ENCODE data around the gene MLLT3.

DNA sequence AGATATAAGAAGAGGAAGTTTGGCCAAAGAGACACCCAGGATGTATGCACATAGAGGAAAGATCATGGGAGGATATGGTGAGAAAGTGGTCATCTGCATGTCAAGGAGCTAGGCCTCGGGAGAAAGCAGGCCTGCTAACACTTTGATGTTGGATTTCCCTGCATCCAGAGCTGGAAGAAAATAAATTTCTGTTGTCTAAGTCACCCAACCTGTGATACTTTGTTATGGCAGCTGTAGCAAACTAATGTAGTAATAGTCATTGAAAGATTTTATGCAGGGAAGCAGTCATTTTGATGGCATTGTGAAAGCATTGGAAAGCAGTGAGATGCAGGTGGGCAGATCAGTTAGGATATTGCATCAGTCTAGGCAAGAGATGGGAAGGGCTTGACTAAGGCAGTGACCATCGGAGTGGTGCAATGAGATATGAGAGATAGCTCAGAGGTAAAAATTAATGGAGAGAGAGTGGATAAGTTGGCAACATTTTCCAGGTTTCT, 37.2 kb upstream of the MLLT3 start:
- TF ChIP-seq POLR2A (IDR thresholded peaks at IDR 0.05; ENCODE audit: low read depth, low read length): no peak
- TF ChIP-seq, protein P1, sequence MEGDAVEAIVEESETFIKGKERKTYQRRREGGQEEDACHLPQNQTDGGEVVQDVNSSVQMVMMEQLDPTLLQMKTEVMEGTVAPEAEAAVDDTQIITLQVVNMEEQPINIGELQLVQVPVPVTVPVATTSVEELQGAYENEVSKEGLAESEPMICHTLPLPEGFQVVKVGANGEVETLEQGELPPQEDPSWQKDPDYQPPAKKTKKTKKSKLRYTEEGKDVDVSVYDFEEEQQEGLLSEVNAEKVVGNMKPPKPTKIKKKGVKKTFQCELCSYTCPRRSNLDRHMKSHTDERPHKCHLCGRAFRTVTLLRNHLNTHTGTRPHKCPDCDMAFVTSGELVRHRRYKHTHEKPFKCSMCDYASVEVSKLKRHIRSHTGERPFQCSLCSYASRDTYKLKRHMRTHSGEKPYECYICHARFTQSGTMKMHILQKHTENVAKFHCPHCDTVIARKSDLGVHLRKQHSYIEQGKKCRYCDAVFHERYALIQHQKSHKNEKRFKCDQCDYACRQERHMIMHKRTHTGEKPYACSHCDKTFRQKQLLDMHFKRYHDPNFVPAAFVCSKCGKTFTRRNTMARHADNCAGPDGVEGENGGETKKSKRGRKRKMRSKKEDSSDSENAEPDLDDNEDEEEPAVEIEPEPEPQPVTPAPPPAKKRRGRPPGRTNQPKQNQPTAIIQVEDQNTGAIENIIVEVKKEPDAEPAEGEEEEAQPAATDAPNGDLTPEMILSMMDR (IDR thresholded peaks at IDR 0.05; ENCODE audit: extremely low read depth in 1 of 2, insufficient read depth in 1 of 2, low read depth in 1 of 2, low read length in 2 of 2): no peak

Measured in endothelial cell of umbilical vein (primary cell).